T-helper 2 cell (primary cell): ENCODE results near the gene TNNC1.

ENCODE experiments used
- DNase-seq, 5 experiments: peaks; one replicate each; pipeline versions ENCODE4 v3.0.0 to v3.0.0-alpha.2; 2012 to 2022
- total RNA-seq, 2 donors: gene quantifications; one replicate each; lab custom pipeline; 2026; lab: John Stamatoyannopoulos, UW

TNNC1 gene
- total RNA-seq: 2.8 to 6.1 reads per million in 2 donors

- no peak for DNase-seq
Observed at GRCh38 chr3:52453496-52454249, at the start of gene TNNC1. TNNC1 (minus strand) TSS chr3:52454041; CDS start chr3:52454015, 26 bp downstream.

GRCh38 chr3:52502808-52503350 is 49.0 kb upstream of the TNNC1 start:
- no peak for DNase-seq

GRCh38 chr3:52502001-52502400 is 48.2 kb upstream of the TNNC1 start:
- DNase-seq: no peak

- no peak for DNase-seq
Observed at GRCh38 chr3:52501046-52501445, 47.2 kb upstream of the TNNC1 start.

- no peak for DNase-seq
Observed at GRCh38 chr3:52498137-52499054, 44.6 kb upstream of the TNNC1 start.

GRCh38 chr3:52495777-52496602 is 42.1 kb upstream of the TNNC1 start:
- DNase-seq: no peak

GRCh38 chr3:52494886-52495495 is 41.1 kb upstream of the TNNC1 start, which contains the start of gene STAB1:
STAB1 (plus strand) TSS chr3:52495338; CDS start chr3:52495414, 76 bp downstream.
- no peak for DNase-seq

- DNase-seq: no peak
Observed at GRCh38 chr3:52494445-52494844, 40.6 kb upstream of the TNNC1 start.

GRCh38 chr3:52493232-52494017 is 39.6 kb upstream of the TNNC1 start:
- DNase-seq: no peak

- DNase-seq: no peak
Observed at GRCh38 chr3:52492059-52492458, 38.2 kb upstream of the TNNC1 start.

- DNase-seq: no peak
Observed at GRCh38 chr3:52490939-52491526, 37.2 kb upstream of the TNNC1 start.

- no peak for DNase-seq
Observed at GRCh38 chr3:52490035-52490938, 36.4 kb upstream of the TNNC1 start.

GRCh38 chr3:52489453-52489852 is 35.6 kb upstream of the TNNC1 start:
- no peak for DNase-seq

GRCh38 chr3:52488746-52489145 is 34.9 kb upstream of the TNNC1 start:
- DNase-seq: no peak

GRCh38 chr3:52487788-52488691 is 34.2 kb upstream of the TNNC1 start:
- no peak for DNase-seq

GRCh38 chr3:52487050-52487787 is 33.4 kb upstream of the TNNC1 start:
- DNase-seq: no peak

GRCh38 chr3:52484680-52485461 is 31.0 kb upstream of the TNNC1 start:
- no peak for DNase-seq
